CD4-positive, CD25-positive, alpha-beta regulatory T cell (primary cell): ENCODE measurements around the gene RBBP5. TPM values are rescaled to one million over a fixed set of nuclear protein-coding genes. Genes with fewer than 3 reads are reported as not detected.

ENCODE experiments used
- ATAC-seq, 2 donors: fragments of 150-1000 bp; cut with Tn5 transposase; one replicate each; pipeline ENCODE4 v1.10.0; 2021; ENCODE audit warnings: low read depth in 2 of 2, moderate number of reproducible peaks in 2 of 2, moderate library complexity in 1 of 2
- DNase-seq, 3 donors: peaks; one replicate each; pipeline versions ENCODE4 v3.0.0 to v3.0.0-alpha.2; 2012 to 2022; ENCODE audit warnings: mixed read lengths in 1 of 3
- H3K27ac ChIP-seq: one replicate; pipeline ENCODE4 v1.7.0; 2013; ENCODE audit warnings: mild to moderate bottlenecking, low read length; ENCODE audit not compliant: insufficient read depth, poor library complexity, severe bottlenecking
- H3K27me3 ChIP-seq: one replicate; pipeline ENCODE4 v1.7.0; 2013; ENCODE audit warnings: low read length; ENCODE audit not compliant: control insufficient read depth, insufficient read depth
- H3K36me3 ChIP-seq: one replicate; pipeline ENCODE4 v1.7.0; 2013; ENCODE audit warnings: mild to moderate bottlenecking, low read length, moderate library complexity; ENCODE audit not compliant: control insufficient read depth, insufficient read depth
- H3K4me1 ChIP-seq: 2 replicates; pipeline ENCODE4 v1.7.0; 2013; ENCODE audit warnings: mild to moderate bottlenecking, low read length; ENCODE audit not compliant: insufficient read depth, control insufficient read depth, poor library complexity, severe bottlenecking
- H3K4me3 ChIP-seq: one replicate; pipeline ENCODE4 v1.7.0; 2013; ENCODE audit warnings: low read depth, mild to moderate bottlenecking, low read length, moderate library complexity
- H3K9me3 ChIP-seq, 2 experiments: 1 replicate in 1 of 2; 2 replicates in 1 of 2; pipeline ENCODE4 v1.7.0; 2013; ENCODE audit warnings: low read length in 2 of 2, mild to moderate bottlenecking in 1 of 2, moderate library complexity in 1 of 2; ENCODE audit not compliant: control insufficient read depth in 2 of 2
- H3K27ac Mint-ChIP-seq, 3 donors: one replicate each; pipeline ENCODE4 v1.8.0; 2020 to 2022; ENCODE audit warnings: mild to moderate bottlenecking in 3 of 3, mixed read lengths in 3 of 3, moderate library complexity in 2 of 3
- H3K27me3 Mint-ChIP-seq: one replicate; pipeline ENCODE4 v1.8.0; 2022; ENCODE audit warnings: mild to moderate bottlenecking, mixed read lengths
- H3K36me3 Mint-ChIP-seq: one replicate; pipeline ENCODE4 v1.8.0; 2020; ENCODE audit warnings: mixed read lengths
- H3K4me1 Mint-ChIP-seq, 4 donors: one replicate each; pipeline ENCODE4 v1.8.0; 2020 to 2022; ENCODE audit warnings: mixed read lengths in 4 of 4, mild to moderate bottlenecking in 1 of 4
- H3K4me3 Mint-ChIP-seq, 4 donors: one replicate each; pipeline ENCODE4 v1.8.0; 2020 to 2022; ENCODE audit warnings: mild to moderate bottlenecking in 4 of 4, mixed read lengths in 4 of 4, moderate library complexity in 3 of 4
- H3K9me3 Mint-ChIP-seq, 7 donors: one replicate each; pipeline ENCODE4 v1.8.0; 2020 to 2022; ENCODE audit warnings: mixed read lengths in 7 of 7, mild to moderate bottlenecking in 3 of 7, moderate library complexity in 2 of 7
- polyA plus RNA-seq, 4 donors: library from polyadenylated mRNA; unstranded; fragments of 300-500 nt; fragmentation: Illumina TruSeq; gene quantifications; one replicate each; pipeline ENCODE4 v1.2.3, GENCODE V29; 2021
- total RNA-seq: library from RNA; stranded (reverse); gene quantifications from one replicate; pipeline ENCODE4 v1.2.3, GENCODE V29; 2022

Gene RBBP5
- total and polyA plus RNA-seq, 5 donors from 2014 or later = 18.5 to 26.5 (median 21.2) TPM

DNA sequence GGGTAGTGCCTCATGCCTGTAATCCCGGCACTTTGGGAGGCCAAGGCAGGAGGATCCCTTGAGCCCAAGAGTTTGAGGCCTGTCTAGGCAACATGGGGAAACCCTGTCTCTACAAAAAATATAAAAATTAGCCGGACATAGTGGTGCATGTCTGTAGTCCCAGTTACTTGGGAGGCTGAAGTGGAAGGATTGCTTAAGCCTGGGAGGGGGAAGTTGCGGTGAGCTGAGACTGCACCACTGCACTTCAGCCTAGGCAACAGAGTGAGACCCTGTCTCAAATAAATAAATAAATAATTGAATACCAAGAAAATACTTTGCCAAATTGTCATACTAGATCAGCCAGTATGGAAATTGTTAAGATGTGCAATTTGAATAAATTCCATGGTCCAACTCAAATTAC lies 5.9 kb upstream of the RBBP5 start:
- H3K27me3 ChIP-seq = no peaks in the 10 kb centered on the region
- Mint-ChIP-seq H3K4me1 (peaks cover 0 to 11% (median 5%) of the 10 kb centered on the region in 4 donors), H3K9me3 (no peaks in the 10 kb centered on the region), H3K27ac (no peak overlapping the region), H3K36me3 (no peaks in the 10 kb centered on the region), H3K27me3 (no peaks in the 10 kb centered on the region), H3K4me3 (no peak overlapping the region)
- no peaks in the 10 kb centered on the region for H3K9me3 ChIP-seq
- no peak overlapping the region for H3K4me3 ChIP-seq
- no peak overlapping the region for H3K27ac ChIP-seq
- ATAC-seq (no peak), DNase-seq (no peak)
- peaks cover 5% of the 10 kb centered on the region for H3K4me1 ChIP-seq
- H3K36me3 ChIP-seq = no peaks in the 10 kb centered on the region

DNA sequence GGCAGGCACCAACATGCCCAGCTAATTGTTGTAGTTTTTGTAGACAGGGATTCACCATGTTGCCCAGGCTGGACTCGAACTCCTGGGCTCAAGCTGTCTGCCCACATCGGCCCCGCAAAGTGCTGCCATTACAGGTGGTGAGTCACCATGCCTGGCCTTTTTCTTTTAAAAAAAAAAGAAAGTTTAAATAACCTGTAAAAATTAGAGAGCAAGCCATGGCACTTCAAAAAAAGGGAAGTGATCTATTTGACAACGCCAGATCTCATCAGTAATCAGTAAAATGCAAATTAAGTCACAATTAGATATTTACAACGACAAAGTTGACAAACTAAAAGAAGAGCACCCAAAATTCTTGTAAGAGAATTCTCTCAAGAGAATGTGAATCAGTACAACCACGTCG lies 2.9 kb upstream of the RBBP5 start:
- no peaks in the 10 kb centered on the region for H3K9me3 ChIP-seq
- H3K36me3 Mint-ChIP-seq = peaks cover 4% of the 10 kb centered on the region
- H3K27ac Mint-ChIP-seq = no peak overlapping the region
- no peaks in the 10 kb centered on the region for H3K27me3 Mint-ChIP-seq
- H3K4me3 Mint-ChIP-seq = peak overlapping the region in 1 of 4 donors; percentile 81
- DNase-seq (no peak), ATAC-seq (no peak)
- H3K27ac ChIP-seq = no peak overlapping the region
- no peaks in the 10 kb centered on the region for H3K27me3 ChIP-seq
- peaks cover 13 to 41% (median 27%) of the 10 kb centered on the region in 4 donors for H3K4me1 Mint-ChIP-seq
- no peak overlapping the region for H3K4me3 ChIP-seq
- H3K36me3 ChIP-seq = no peaks in the 10 kb centered on the region
- H3K9me3 Mint-ChIP-seq = no peaks in the 10 kb centered on the region
- H3K4me1 ChIP-seq = peaks cover 26% of the 10 kb centered on the region

DNA sequence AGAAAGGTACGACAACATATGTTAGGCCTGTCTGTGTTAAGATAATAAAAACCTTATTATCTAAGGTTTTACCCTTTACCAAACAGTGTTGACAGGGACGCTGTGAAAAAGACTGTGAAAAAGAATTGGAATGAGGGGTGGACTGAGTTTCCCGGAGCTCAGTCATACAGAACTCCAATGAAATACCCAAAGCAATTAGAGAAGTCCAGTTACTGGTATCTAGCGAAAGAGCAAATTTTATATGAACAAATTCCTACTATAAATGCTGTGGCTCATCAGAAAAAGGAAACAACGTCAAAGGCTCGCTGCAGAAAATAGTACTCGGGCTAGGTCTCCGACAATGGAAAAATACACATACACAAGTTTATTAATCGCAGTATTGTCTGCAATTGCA lies 708 bp upstream of the RBBP5 start:
- H3K4me3 ChIP-seq = peak overlapping the region; percentile 98
- ATAC-seq (no peak), DNase-seq (no peak)
- peaks cover 6% of the 10 kb centered on the region for H3K36me3 ChIP-seq
- Mint-ChIP-seq H3K27ac (peak overlapping the region; percentile 98 to 100 (median 100)), H3K36me3 (peaks cover 12% of the 10 kb centered on the region), H3K27me3 (no peaks in the 10 kb centered on the region), H3K4me3 (peak overlapping the region; percentile 94 to 99 (median 96)), H3K9me3 (no peaks in the 10 kb centered on the region), H3K4me1 (peaks cover 21 to 59% (median 41%) of the 10 kb centered on the region in 4 donors)
- H3K27ac ChIP-seq = peak overlapping the region; percentile 95
- no peaks in the 10 kb centered on the region for H3K27me3 ChIP-seq
- H3K4me1 ChIP-seq = peaks cover 30% of the 10 kb centered on the region
- no peaks in the 10 kb centered on the region for H3K9me3 ChIP-seq

DNA sequence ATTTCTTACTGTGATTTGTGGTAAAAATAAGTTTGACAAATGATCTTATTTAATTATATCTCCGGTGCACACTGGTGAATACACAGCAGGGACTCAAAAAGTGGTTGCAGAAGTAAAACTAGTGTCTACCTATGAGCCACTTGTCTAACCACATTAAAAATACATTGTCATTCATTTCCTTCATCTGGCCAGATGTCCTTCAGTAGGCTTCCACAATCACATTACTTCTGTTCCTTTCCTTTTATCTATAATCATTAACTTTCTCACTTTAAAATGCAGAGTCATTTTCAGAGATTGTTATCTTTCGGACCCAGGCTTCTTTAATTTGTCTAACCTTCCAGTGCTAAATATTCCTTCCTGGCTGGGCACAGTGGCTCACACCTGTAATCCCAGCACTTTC lies 3.0 kb downstream of the RBBP5 start:
- Histone ChIP-seq H3K4me1 (peaks cover 30% of the 10 kb centered on the region), H3K4me3 (no peak overlapping the region), H3K27me3 (no peaks in the 10 kb centered on the region), H3K9me3 (no peaks in the 10 kb centered on the region), H3K27ac (no peak overlapping the region), H3K36me3 (peaks cover 28% of the 10 kb centered on the region)
- Mint-ChIP-seq H3K27ac (peak overlapping the region in 1 of 3 donors; percentile 5), H3K27me3 (no peaks in the 10 kb centered on the region), H3K9me3 (no peaks in the 10 kb centered on the region), H3K4me3 (peak overlapping the region; percentile 17 to 66 (median 64)), H3K4me1 (peaks cover 27 to 72% (median 54%) of the 10 kb centered on the region in 4 donors), H3K36me3 (peaks cover 16% of the 10 kb centered on the region)
- DNase-seq (no peak), ATAC-seq (no peak)

DNA sequence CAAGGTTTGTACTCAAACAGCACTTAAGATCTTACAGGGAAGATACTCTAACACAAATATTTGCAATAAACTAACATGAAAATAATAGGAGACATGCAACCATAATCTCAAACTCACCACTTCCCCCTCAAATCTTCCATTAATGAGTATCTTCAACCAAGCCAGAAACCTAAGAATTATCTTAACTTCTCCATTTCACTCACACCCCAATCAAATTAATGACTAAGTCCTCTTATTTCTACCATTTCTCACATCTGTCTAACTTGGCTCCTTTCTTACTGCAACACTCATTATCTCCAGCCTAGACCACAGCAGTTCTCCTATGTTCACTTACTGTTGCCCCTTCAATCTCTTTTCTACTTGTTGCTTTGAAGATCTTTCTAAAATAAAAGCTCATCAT lies 10.4 kb downstream of the RBBP5 start:
- Histone ChIP-seq H3K36me3 (peaks cover 61% of the 10 kb centered on the region), H3K4me1 (no peaks in the 10 kb centered on the region), H3K9me3 (no peaks in the 10 kb centered on the region), H3K4me3 (no peak overlapping the region), H3K27ac (no peak overlapping the region), H3K27me3 (no peaks in the 10 kb centered on the region)
- Mint-ChIP-seq H3K4me1 (peaks cover 24 to 31% (median 29%) of the 10 kb centered on the region in 4 donors), H3K36me3 (peaks cover 20% of the 10 kb centered on the region), H3K27ac (peak overlapping the region in 1 of 3 donors; percentile 5), H3K9me3 (no peaks in the 10 kb centered on the region), H3K27me3 (no peaks in the 10 kb centered on the region), H3K4me3 (peak overlapping the region in 1 of 4 donors; percentile 44)
- ATAC-seq (no peak), DNase-seq (no peak)

DNA sequence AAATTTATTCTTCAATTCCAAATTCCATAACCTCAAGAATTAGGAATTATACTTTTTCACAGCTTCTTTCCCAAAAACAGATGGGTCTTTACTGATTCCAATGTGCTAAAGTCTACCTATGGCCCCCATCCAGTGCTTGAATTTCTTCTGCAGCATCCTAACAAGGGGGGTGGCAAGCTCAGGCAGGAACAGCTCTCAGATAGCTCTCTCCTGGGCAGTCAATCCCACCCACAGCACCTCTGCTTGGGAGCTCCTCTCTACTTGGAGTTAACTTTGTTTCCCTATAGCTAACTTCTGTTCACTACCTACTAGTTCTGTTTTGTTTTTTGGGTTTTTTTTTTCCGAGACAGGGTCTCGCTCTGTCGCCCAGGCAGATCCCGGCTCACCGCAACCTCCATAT lies 12.1 kb downstream of the RBBP5 start:
- Histone ChIP-seq H3K36me3 (peaks cover 67% of the 10 kb centered on the region), H3K4me3 (no peak overlapping the region), H3K27me3 (no peaks in the 10 kb centered on the region), H3K4me1 (no peaks in the 10 kb centered on the region), H3K27ac (no peak overlapping the region), H3K9me3 (no peaks in the 10 kb centered on the region)
- no peak overlapping the region for H3K4me3 Mint-ChIP-seq
- peaks cover 31% of the 10 kb centered on the region for H3K36me3 Mint-ChIP-seq
- no peaks in the 10 kb centered on the region for H3K9me3 Mint-ChIP-seq
- ATAC-seq (no peak), DNase-seq (no peak)
- H3K4me1 Mint-ChIP-seq = peaks cover 20 to 31% (median 22%) of the 10 kb centered on the region in 4 donors
- peak overlapping the region in 1 of 3 donors; percentile 16 for H3K27ac Mint-ChIP-seq
- H3K27me3 Mint-ChIP-seq = no peaks in the 10 kb centered on the region

DNA sequence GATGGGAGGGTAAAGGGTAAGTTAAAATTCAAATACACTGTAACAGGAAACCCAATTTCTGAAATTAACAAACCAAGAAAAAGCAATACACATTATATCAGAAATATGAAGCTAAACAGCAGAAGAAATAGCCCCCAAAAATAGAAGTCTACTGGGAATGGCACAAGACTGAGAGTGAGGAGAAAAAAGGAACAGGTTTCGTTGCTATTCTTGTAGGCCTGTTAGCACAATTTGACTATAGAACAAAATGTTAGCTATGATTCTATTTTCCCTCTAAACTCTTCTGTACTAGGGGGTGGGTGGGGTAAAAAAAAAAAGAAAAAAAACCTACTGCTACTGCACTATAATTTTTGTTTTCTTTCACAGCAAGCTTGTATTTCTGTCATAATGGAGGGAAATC lies 12.5 kb downstream of the RBBP5 start:
- no peak for DNase-seq
- Histone ChIP-seq H3K27me3 (no peaks in the 10 kb centered on the region), H3K36me3 (peaks cover 69% of the 10 kb centered on the region), H3K4me3 (no peak overlapping the region), H3K27ac (no peak overlapping the region), H3K9me3 (no peaks in the 10 kb centered on the region), H3K4me1 (no peaks in the 10 kb centered on the region)
- H3K4me1 Mint-ChIP-seq = peaks cover 20 to 31% (median 22%) of the 10 kb centered on the region in 4 donors
- ATAC-seq = no peak
- H3K36me3 Mint-ChIP-seq = peaks cover 32% of the 10 kb centered on the region
- H3K4me3 Mint-ChIP-seq = no peak overlapping the region
- no peaks in the 10 kb centered on the region for H3K27me3 Mint-ChIP-seq
- H3K9me3 Mint-ChIP-seq = no peaks in the 10 kb centered on the region
- peak overlapping the region in 2 of 3 donors; percentile 4 to 77 for H3K27ac Mint-ChIP-seq

DNA sequence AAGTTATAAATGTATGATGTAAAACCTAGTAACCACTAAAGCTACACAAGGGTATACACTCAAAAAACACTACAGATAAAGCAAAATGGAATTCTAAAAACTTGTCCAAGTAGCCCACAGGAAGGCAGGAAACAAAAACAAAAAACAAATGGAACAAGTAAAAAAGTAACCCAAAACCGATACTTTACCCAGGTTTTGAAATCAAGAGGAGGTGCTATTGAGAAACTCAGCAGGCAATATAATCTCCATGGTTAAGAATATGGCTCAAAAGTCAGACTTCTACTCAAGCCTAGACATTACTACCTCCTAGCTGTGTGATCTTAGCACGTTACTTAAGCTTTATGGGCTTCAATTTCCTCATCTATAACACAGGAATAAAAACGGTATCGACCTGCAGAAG lies 13.3 kb downstream of the RBBP5 start:
- Histone ChIP-seq H3K4me3 (no peak overlapping the region), H3K4me1 (no peaks in the 10 kb centered on the region), H3K9me3 (no peaks in the 10 kb centered on the region), H3K27me3 (no peaks in the 10 kb centered on the region), H3K27ac (no peak overlapping the region), H3K36me3 (peaks cover 69% of the 10 kb centered on the region)
- ATAC-seq = no peak
- DNase-seq = no peak
- Mint-ChIP-seq H3K9me3 (no peaks in the 10 kb centered on the region), H3K36me3 (peaks cover 39% of the 10 kb centered on the region), H3K27me3 (no peaks in the 10 kb centered on the region), H3K27ac (no peak overlapping the region), H3K4me3 (no peak overlapping the region), H3K4me1 (peaks cover 20 to 31% (median 22%) of the 10 kb centered on the region in 4 donors)
